Measurements from ENCODE around the gene EYS. TPM values are rescaled to one million over a fixed set of nuclear protein-coding genes. Genes with fewer than 3 reads are reported as not detected.
A peak's percentile ranks its signal among the peaks of the same experiment; 100 is the strongest.

EYS gene
- total and polyA plus RNA-seq, 2 of the 8 experiments (the other 6 are each of a cell fraction or from before 2014, with no cell fraction given): 0.05 to 0.13 TPM

DNA sequence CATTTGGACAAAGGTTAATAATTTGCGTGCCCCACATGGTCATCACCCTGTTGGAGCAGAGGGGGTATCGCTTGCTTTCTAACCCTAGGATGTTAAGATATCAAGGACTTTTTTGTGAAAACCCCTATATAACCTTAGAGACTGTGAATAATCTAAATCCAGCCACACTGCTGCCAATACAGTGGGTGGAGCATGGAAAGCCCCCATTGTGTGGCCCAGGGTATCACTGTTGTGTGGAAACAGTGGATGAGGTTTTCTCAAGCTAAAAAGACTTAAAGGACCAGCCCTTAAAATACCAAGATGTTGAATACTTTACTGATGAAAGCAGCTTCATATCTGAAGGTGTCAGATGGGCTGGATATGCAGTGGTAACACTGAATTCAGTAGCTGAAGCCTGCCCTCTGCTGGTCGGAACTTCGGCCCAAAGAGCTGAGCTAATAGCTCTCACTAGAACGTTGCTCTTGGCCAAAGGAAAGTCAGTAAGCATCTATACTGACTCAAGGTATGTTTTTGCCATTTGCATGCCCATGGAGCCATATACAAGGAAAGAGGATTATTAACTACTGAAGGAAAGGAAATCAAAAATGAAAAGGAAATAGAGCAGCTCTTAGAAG is 1376.2 kb downstream of the EYS start:
- TF ChIP-seq RAD21 (IDR thresholded peaks at IDR 0.05 in 1 of 2, conservative IDR thresholded peaks at IDR 0.05 in 1 of 2; ENCODE audit: low read depth in 2 of 2, low read length in 2 of 2): peak; percentile 82
- TF ChIP-seq, protein P1, sequence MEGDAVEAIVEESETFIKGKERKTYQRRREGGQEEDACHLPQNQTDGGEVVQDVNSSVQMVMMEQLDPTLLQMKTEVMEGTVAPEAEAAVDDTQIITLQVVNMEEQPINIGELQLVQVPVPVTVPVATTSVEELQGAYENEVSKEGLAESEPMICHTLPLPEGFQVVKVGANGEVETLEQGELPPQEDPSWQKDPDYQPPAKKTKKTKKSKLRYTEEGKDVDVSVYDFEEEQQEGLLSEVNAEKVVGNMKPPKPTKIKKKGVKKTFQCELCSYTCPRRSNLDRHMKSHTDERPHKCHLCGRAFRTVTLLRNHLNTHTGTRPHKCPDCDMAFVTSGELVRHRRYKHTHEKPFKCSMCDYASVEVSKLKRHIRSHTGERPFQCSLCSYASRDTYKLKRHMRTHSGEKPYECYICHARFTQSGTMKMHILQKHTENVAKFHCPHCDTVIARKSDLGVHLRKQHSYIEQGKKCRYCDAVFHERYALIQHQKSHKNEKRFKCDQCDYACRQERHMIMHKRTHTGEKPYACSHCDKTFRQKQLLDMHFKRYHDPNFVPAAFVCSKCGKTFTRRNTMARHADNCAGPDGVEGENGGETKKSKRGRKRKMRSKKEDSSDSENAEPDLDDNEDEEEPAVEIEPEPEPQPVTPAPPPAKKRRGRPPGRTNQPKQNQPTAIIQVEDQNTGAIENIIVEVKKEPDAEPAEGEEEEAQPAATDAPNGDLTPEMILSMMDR (IDR thresholded peaks at IDR 0.05; ENCODE audit: control extremely low read depth in 1 of 3, insufficient read depth in 1 of 3, low read depth in 1 of 3, low read length in 3 of 3): peak; percentile 58 to 81 (median 62)
- TF ChIP-seq CBX8 (IDR thresholded peaks at IDR 0.05; ENCODE audit: borderline replicate concordance, low read depth, low read length): no peak
- no peak overlapping the region for H3K27ac ChIP-seq (ENCODE audit: low read depth, low read length)
- no peak overlapping the region for H4K91ac ChIP-seq (replicated peaks; ENCODE audit: insufficient read length, low read length)
- H3K14ac ChIP-seq (ENCODE audit: insufficient read length): no peak overlapping the region
- no peak overlapping the region for H3K56ac ChIP-seq (replicated peaks; ENCODE audit: insufficient read length, low read depth, low read length)
- no peak overlapping the region for H2BK120ac ChIP-seq (replicated peaks; ENCODE audit: low read depth, low read length)
- FAIRE-seq: peak; percentile 78
- no peak overlapping the region for H4K5ac ChIP-seq (ENCODE audit: insufficient read length, low read depth, low read length)
- no peak overlapping the region for H3K9ac ChIP-seq (replicated peaks in 1 of 4; ENCODE audit: extremely low read depth in 1 of 4, low read depth in 3 of 4, low read length in 3 of 4)
- no peaks in the 10 kb centered on the region for H3K23me2 ChIP-seq (ENCODE audit: low read depth, low read length)
- H3K4ac ChIP-seq (replicated peaks; ENCODE audit: insufficient read length, low read depth, low read length): no peak overlapping the region
- H3K27me3 ChIP-seq (replicated peaks in 1 of 4; ENCODE audit: control insufficient read depth in 3 of 4, extremely low read depth in 1 of 4, insufficient read depth in 3 of 4, low read length in 3 of 4): no peaks in the 10 kb centered on the region
- no peaks in the 10 kb centered on the region for H3K4me1 ChIP-seq (replicated peaks in 1 of 4; ENCODE audit: control insufficient read depth in 3 of 4, insufficient read depth in 4 of 4, low read length in 3 of 4)
- CTCF ChIA-PET (ENCODE audit: partially characterized antibody): interaction anchor here (0.6 to 6.6 kb wide), 37 partner anchors 8 to 486 kb away, joined by 3 to 47 read pairs (median 5); no protein-coding TSS in a partner anchor
- H2AK5ac ChIP-seq (ENCODE audit: low read depth, low read length): no peak overlapping the region
- no peak overlapping the region for H3K23ac ChIP-seq (ENCODE audit: insufficient read length)
- no peaks in the 10 kb centered on the region for H3K79me1 ChIP-seq (ENCODE audit: low read depth, low read length)
- POLR2A ChIA-PET (ENCODE audit: partially characterized antibody): no interaction called here
- no peak overlapping the region for H3K4me3 ChIP-seq (ENCODE audit: extremely low read depth in 1 of 4, insufficient read depth in 2 of 4, low read depth in 3 of 4, low read length in 4 of 4)
- WGBS, 2 experiments (ENCODE audit: extremely low coverage in 1 of 2, insufficient coverage in 1 of 2, insufficient read length in 1 of 2, insufficient replicate concordance in 2 of 2, low coverage in 1 of 2, low lambda C conversion rate in 2 of 2, missing lambda C conversion rate in 1 of 2): 50% methylated on average over 5 of the region's 5 CpGs; no CpG with 5 or more reads in 1 of the 2 experiments
- no peak overlapping the region for H4K8ac ChIP-seq (ENCODE audit: extremely low read depth, insufficient read depth, low read length)
- H2AFZ ChIP-seq (ENCODE audit: low read length): no peak overlapping the region
- H3K79me2 ChIP-seq (ENCODE audit: control insufficient read depth in 1 of 2, insufficient read depth in 2 of 2, low read length in 2 of 2): no peaks in the 10 kb centered on the region
- no peak overlapping the region for H3K4me2 ChIP-seq (ENCODE audit: insufficient read depth in 1 of 2, low read depth in 2 of 2, low read length in 2 of 2)
- DNase-seq (ENCODE audit: low read depth in 1 of 2, low spot score in 2 of 2): peak; percentile 21 to 90
- H2BK15ac ChIP-seq (ENCODE audit: low read length): no peak overlapping the region
- H2BK5ac ChIP-seq (ENCODE audit: low read depth, low read length): no peak overlapping the region
- H2BK20ac ChIP-seq (ENCODE audit: low read length): no peak overlapping the region
- H3K9me3 ChIP-seq (ENCODE audit: insufficient read depth in 2 of 2, low read depth in 1 of 2, low read length in 1 of 2): peaks cover 8 to 11% of the 10 kb centered on the region in 2 experiments; a peak in 3 of 4 replicates
- H4K20me1 ChIP-seq (replicated peaks in 1 of 2; ENCODE audit: control insufficient read depth in 1 of 2, insufficient read depth in 2 of 2, low read length in 2 of 2): no peaks in the 10 kb centered on the region
- no peak overlapping the region for H2BK12ac ChIP-seq (ENCODE audit: low read depth, low read length)
- no peaks in the 10 kb centered on the region for H3K36me3 ChIP-seq (ENCODE audit: control insufficient read depth in 2 of 4, insufficient read depth in 4 of 4, low read length in 3 of 4)
- H3K18ac ChIP-seq (ENCODE audit: extremely low read depth, low read length): no peak overlapping the region

Data from H1 (cell line).